Measurements from ENCODE around the gene SLC14A1. TPM values are rescaled to one million over a fixed set of nuclear protein-coding genes. Genes with fewer than 3 reads are reported as not detected.

SLC14A1 gene
- total and polyA plus RNA-seq, 2 of the 8 experiments (the other 6 are each of a cell fraction or from before 2014, with no cell fraction given) = 0.18 TPM; not detected in 1

DNA sequence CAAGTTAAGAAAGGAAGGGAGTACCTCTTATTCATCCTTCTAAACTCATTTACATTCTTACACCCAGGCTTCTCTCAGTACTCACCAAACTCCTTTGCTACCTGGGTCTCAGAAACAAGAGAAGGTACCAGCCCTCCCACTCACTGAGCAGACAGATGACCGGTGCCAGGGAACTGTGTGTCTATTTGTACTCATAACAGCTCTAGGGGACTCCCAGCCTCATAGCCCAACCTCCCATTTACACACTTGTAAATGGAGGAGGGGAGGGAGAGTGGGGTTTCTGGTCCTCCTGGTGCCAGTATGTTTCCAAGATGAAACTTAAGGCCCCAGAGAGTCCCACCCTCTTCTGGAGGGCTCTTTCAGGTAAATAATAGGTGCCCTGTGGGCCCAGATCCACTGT is 58.7 kb downstream of the SLC14A1 start (continued):
- TF ChIP-seq TEAD4 (IDR thresholded peaks at IDR 0.05; ENCODE audit: low read depth, low read length) (no peak), EZH2 (IDR thresholded peaks at IDR 0.05; ENCODE audit: low read depth, low read length, severe bottlenecking) (no peak), CREB1 (IDR thresholded peaks at IDR 0.05) (no peak), POLR2A (IDR thresholded peaks at IDR 0.05; ENCODE audit: control extremely low read depth in 1 of 2, low read depth in 2 of 2, low read length in 2 of 2) (no peak)
- TF ChIP-seq, protein P1, sequence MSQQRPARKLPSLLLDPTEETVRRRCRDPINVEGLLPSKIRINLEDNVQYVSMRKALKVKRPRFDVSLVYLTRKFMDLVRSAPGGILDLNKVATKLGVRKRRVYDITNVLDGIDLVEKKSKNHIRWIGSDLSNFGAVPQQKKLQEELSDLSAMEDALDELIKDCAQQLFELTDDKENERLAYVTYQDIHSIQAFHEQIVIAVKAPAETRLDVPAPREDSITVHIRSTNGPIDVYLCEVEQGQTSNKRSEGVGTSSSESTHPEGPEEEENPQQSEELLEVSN (IDR thresholded peaks at IDR 0.05) = no peak
